Endothelial cell of umbilical vein (primary cell): ENCODE measurements around the gene MAST4. TPM values are rescaled to one million over a fixed set of nuclear protein-coding genes. Genes with fewer than 3 reads are reported as not detected.

Source experiments
- BruUV-seq: library from RNA; stranded (reverse); fragments of 400-500 nt; replicated peaks from 2 replicates; lab custom pipeline; 2021; lab: Mats Ljungman, UMichigan
- CTCF ChIA-PET: fragments of 300-600, 350-600 bp; sonication (Branson Sonifier 250); formaldehyde crosslinking; loops from one replicate; lab custom pipeline; 2021; ENCODE audit warnings: antibody characterized with exemption, inconsistent platforms; lab: Charles Lee
- POLR2A ChIA-PET: fragments of 300-600, 350-600 bp; sonication (Branson Sonifier 250); formaldehyde crosslinking; loops from one replicate; lab custom pipeline; 2021; ENCODE audit warnings: antibody characterized with exemption, inconsistent platforms; lab: Charles Lee
- DNase-seq: peaks from one replicate; pipeline ENCODE4 v3.0.0-alpha.2; 2011; ENCODE audit warnings: low read depth, low spot score
- FAIRE-seq: peaks from 2 replicates; lab custom pipeline; 2011; peaks lifted over from hg19 to GRCh38; lab: Jason Lieb, UNC
- H2AFZ ChIP-seq: 2 replicates; pipeline ENCODE4 v1.6.0; 2012; ENCODE audit warnings: low read depth, low read length, control low read depth, inconsistent platforms
- H3K27ac ChIP-seq: 2 replicates; pipeline ENCODE4 v1.5.1; 2011; ENCODE audit warnings: low read depth, mild to moderate bottlenecking, control low read depth, low read length, moderate library complexity; ENCODE audit not compliant: insufficient read depth
- H3K27me3 ChIP-seq, 2 experiments: 2 replicates each; pipeline versions ENCODE4 v1.6.0 to v1.6.1; 2011; ENCODE audit warnings: low read length in 2 of 2, mixed read lengths in 1 of 2; ENCODE audit not compliant: control insufficient read depth in 2 of 2, insufficient read depth in 2 of 2
- H3K36me3 ChIP-seq, 2 experiments: 2 replicates in 1 of 2; 3 replicates in 1 of 2; pipeline ENCODE4 v1.5.1; 2011; ENCODE audit warnings: low read length in 2 of 2, mild to moderate bottlenecking in 1 of 2, moderate library complexity in 1 of 2; ENCODE audit not compliant: control insufficient read depth in 2 of 2, insufficient read depth in 2 of 2; ENCODE audit errors: extremely low read depth in 1 of 2
- H3K4me1 ChIP-seq: 3 replicates; pipeline ENCODE4 v1.5.1; 2011; ENCODE audit warnings: mild to moderate bottlenecking, low read length; ENCODE audit not compliant: control insufficient read depth, insufficient read depth; ENCODE audit errors: extremely low read depth
- H3K4me2 ChIP-seq: 2 replicates; pipeline ENCODE4 v1.6.1; 2011; ENCODE audit warnings: low read length, control low read depth, mixed read lengths; ENCODE audit not compliant: insufficient read depth
- H3K4me3 ChIP-seq, 3 experiments: fragments of 200-600 bp in 1 of 3; sonication (generic), shearing (Covaris generic) in 1 of 3; replicated peaks in 1 of 3; 2 replicates each; pipeline ENCODE4 v1.5.1; 2011 to 2016; ENCODE audit warnings: control low read depth in 3 of 3, low read length in 3 of 3, mild to moderate bottlenecking in 2 of 3, inconsistent platforms in 1 of 3, low read depth in 1 of 3, moderate library complexity in 1 of 3; ENCODE audit not compliant: insufficient read depth in 1 of 3
- H3K79me2 ChIP-seq: 2 replicates; pipeline ENCODE4 v1.6.0; 2012; ENCODE audit warnings: low read length, inconsistent platforms; ENCODE audit not compliant: control insufficient read depth, insufficient read depth
- H3K9ac ChIP-seq: replicated peaks from 2 replicates; pipeline ENCODE3; 2011; ENCODE audit warnings: low read length, control low read depth; ENCODE audit not compliant: insufficient read depth; ENCODE audit errors: extremely low read depth
- H3K9me1 ChIP-seq: replicated peaks from 3 replicates; pipeline ENCODE4 v1.6.0; 2011; ENCODE audit warnings: mild to moderate bottlenecking, low read length; ENCODE audit not compliant: control insufficient read depth, insufficient read depth; ENCODE audit errors: extremely low read depth
- H3K9me3 ChIP-seq: replicated peaks from 2 replicates; pipeline ENCODE4 v1.5.1; 2012; ENCODE audit warnings: low read length, inconsistent platforms; ENCODE audit not compliant: control insufficient read depth, insufficient read depth
- H4K20me1 ChIP-seq: replicated peaks from 2 replicates; pipeline ENCODE3; 2011; ENCODE audit warnings: mild to moderate bottlenecking, low read length; ENCODE audit not compliant: control insufficient read depth, insufficient read depth; ENCODE audit errors: extremely low read depth
- FOS ChIP-seq: IDR thresholded peaks from 2 replicates; pipeline ENCODE4 v1.6.1; 2011; ENCODE audit warnings: mild to moderate bottlenecking, low read length, moderate library complexity, borderline replicate concordance; ENCODE audit not compliant: insufficient read depth
- GATA2 ChIP-seq: IDR thresholded peaks from 2 replicates; pipeline ENCODE4 v1.7.0; 2011; ENCODE audit warnings: low read depth, mild to moderate bottlenecking, moderate library complexity, mixed read lengths, low read length; ENCODE audit not compliant: insufficient read length, insufficient read depth
- JUN ChIP-seq: IDR thresholded peaks from 2 replicates; pipeline ENCODE4 v1.6.1; 2011; ENCODE audit warnings: borderline replicate concordance, low read depth; ENCODE audit not compliant: insufficient read length, insufficient read depth
- MAX ChIP-seq: IDR thresholded peaks from 2 replicates; pipeline ENCODE4 v1.6.1; 2011; ENCODE audit not compliant: insufficient read depth, insufficient read length
- MYC ChIP-seq: IDR thresholded peaks from one replicate; pipeline ENCODE4 v1.6.1; 2011; ENCODE audit warnings: mild to moderate bottlenecking, low read depth, low read length
- POLR2A ChIP-seq: IDR thresholded peaks from 2 replicates; pipeline ENCODE4 v1.6.1; 2012; ENCODE audit warnings: low read depth, mild to moderate bottlenecking, control low read depth, low read length
- dilution Hi-C: fragments of 300-500 bp; cut with MboI; formaldehyde crosslinking; loops from one replicate; pipeline ENCODE4 v1.15.0; 2019; ENCODE audit warnings: low sequenced_read_pairs; ENCODE audit not compliant: extremely low pct_ligation_motif_present
- intact Hi-C: fragments of 100-400 bp; cut with micrococcal nuclease; formaldehyde crosslinking; loops from one replicate; pipeline ENCODE4 v1.10.0; 2022
- polyA plus RNA-seq, 4 experiments: library from polyadenylated mRNA; depleted of rRNA in 3 of 4; stranded (reverse) in 3 of 4; unstranded in 1 of 4; fragments of >200 nt; gene quantifications; 2 replicates each; pipeline versions ENCODE4 v1.2.1 to v1.2.3, GENCODE V29; 2011 to 2012; ENCODE audit warnings: missing spikeins in 1 of 4
- total RNA-seq: library from RNA; stranded (reverse); gene quantifications from 2 replicates; pipeline ENCODE4 v1.2.3, GENCODE V29; 2021
- TF ChIP-seq, protein P1 (sequence below), 2 donors: IDR thresholded peaks; 1 replicate in 1 of 2; 2 replicates in 1 of 2; pipeline ENCODE4 v1.5.1; 2011; ENCODE audit warnings: low read length in 2 of 2, mild to moderate bottlenecking in 2 of 2, moderate library complexity in 2 of 2, control low read depth in 1 of 2, inconsistent platforms in 1 of 2, low read depth in 1 of 2; ENCODE audit not compliant: insufficient read depth in 1 of 2; ENCODE audit errors: extremely low read depth in 1 of 2

MAST4 gene
- total and polyA plus RNA-seq, 2 donors (not counting 3 experiments of a cell fraction or from before 2014, with no cell fraction given), result 40.2 to 116 TPM

GRCh38 chr5:66810151-66810550, 214.0 kb downstream of the MAST4 start:
- Histone ChIP-seq H3K4me2 (no peak overlapping the region), H3K36me3 (no peaks in the 10 kb centered on the region), H3K4me3 (no peak overlapping the region), H3K27ac (no peak overlapping the region), H3K4me1 (no peaks in the 10 kb centered on the region), H2AFZ (no peak overlapping the region), H3K9me1 (no peaks in the 10 kb centered on the region), H4K20me1 (no peaks in the 10 kb centered on the region), H3K27me3 (peaks cover 2 to 9% of the 10 kb centered on the region in 2 experiments), H3K79me2 (no peaks in the 10 kb centered on the region), H3K9ac (no peak overlapping the region), H3K9me3 (no peaks in the 10 kb centered on the region)
- no peak for TF ChIP-seq FOS
- TF ChIP-seq MYC, result no peak
- TF ChIP-seq, protein P1, sequence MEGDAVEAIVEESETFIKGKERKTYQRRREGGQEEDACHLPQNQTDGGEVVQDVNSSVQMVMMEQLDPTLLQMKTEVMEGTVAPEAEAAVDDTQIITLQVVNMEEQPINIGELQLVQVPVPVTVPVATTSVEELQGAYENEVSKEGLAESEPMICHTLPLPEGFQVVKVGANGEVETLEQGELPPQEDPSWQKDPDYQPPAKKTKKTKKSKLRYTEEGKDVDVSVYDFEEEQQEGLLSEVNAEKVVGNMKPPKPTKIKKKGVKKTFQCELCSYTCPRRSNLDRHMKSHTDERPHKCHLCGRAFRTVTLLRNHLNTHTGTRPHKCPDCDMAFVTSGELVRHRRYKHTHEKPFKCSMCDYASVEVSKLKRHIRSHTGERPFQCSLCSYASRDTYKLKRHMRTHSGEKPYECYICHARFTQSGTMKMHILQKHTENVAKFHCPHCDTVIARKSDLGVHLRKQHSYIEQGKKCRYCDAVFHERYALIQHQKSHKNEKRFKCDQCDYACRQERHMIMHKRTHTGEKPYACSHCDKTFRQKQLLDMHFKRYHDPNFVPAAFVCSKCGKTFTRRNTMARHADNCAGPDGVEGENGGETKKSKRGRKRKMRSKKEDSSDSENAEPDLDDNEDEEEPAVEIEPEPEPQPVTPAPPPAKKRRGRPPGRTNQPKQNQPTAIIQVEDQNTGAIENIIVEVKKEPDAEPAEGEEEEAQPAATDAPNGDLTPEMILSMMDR (IDR thresholded peaks at IDR 0.05; ENCODE audit: extremely low read depth in 1 of 2, insufficient read depth in 1 of 2, low read depth in 1 of 2, low read length in 2 of 2), result no peak
- no peak for TF ChIP-seq JUN
- no peak for TF ChIP-seq POLR2A
- TF ChIP-seq GATA2, result no peak
- TF ChIP-seq MAX, result no peak
- no TSS peak for BruUV-seq
- CTCF ChIA-PET, result no interaction called here
- dilution Hi-C loops (no loop called here), intact Hi-C loops (no loop called here)
- POLR2A ChIA-PET, result no interaction called here
- DNase-seq (no peak), FAIRE-seq (no peak)
